SK-N-MC (cell line): ENCODE results near the gene GPC6.

ENCODE experiments used
- EZH2 ChIP-seq: fragments of 200-600 bp; sonication (generic); IDR thresholded peaks from one replicate; pipeline ENCODE4 v1.6.1; 2017; ENCODE audit warnings: antibody characterized with exemption
- FOXP2 ChIP-seq: optimal IDR thresholded peaks from 2 replicates; pipeline ENCODE3; 2011; ENCODE audit warnings: mild to moderate bottlenecking, moderate library complexity; ENCODE audit not compliant: insufficient read depth; ENCODE audit errors: extremely low read length, control extremely low read depth
- POLR2AphosphoS5 ChIP-seq: IDR thresholded peaks from 2 replicates; pipeline ENCODE4 v1.6.1; 2012; ENCODE audit warnings: mild to moderate bottlenecking, low read depth, low read length, borderline replicate concordance

DNA sequence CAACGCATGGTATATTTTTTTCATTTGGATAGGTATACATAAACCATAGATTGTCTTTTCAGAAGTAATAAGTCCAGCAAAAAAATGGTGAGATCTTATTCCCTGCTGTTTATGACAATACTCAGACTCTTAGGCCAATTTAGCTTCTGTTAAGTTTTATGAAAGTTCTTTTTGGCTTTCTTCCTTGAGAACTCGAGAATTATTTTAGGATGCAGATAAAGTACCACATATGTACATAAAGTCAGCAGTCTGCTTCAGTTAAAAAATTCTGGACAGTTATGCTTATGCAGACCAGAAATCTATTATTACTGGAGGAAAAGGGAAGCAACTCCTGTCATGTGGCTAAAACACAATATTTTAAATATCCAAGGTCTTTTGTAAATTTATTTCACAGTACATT, 422.9 kb downstream of the GPC6 start:
- TF ChIP-seq EZH2 (no peak), POLR2AphosphoS5 (no peak), FOXP2 (no peak)
